Heart right ventricle (tissue), 16 donors: ENCODE data around the gene SPCS3. TPM values are rescaled to one million over a fixed set of nuclear protein-coding genes. Genes with fewer than 3 reads are reported as not detected.

Source experiments
- ATAC-seq, 8 donors: fragments of 200-7000 bp; cut with Tn5 transposase; one replicate each; pipeline ENCODE4 v1.9.1; 2020; ENCODE audit warnings: mild to moderate bottlenecking in 8 of 8, moderate library complexity in 8 of 8, moderate number of reproducible peaks in 1 of 8
- DNase-seq, 2 donors: peaks; one replicate each; pipeline ENCODE4 v3.0.0-alpha.2; 2020
- H3K27ac ChIP-seq, 10 donors: fragments of 200-600 bp; sonication (generic) in 2 of 10; one replicate each; pipeline versions ENCODE4 v1.5.0 to v1.8.0; 2020 to 2022; ENCODE audit warnings: mild to moderate bottlenecking in 3 of 10
- H3K27me3 ChIP-seq, 7 donors: fragments of 200-600 bp; one replicate each; pipeline ENCODE4 v1.8.0; 2021 to 2022; ENCODE audit warnings: mild to moderate bottlenecking in 2 of 7
- H3K36me3 ChIP-seq, 9 donors: fragments of 200-600 bp; sonication (generic) in 1 of 9; one replicate each; pipeline versions ENCODE4 v1.5.0 to v1.8.0; 2020 to 2022; ENCODE audit warnings: mild to moderate bottlenecking in 2 of 9
- H3K4me1 ChIP-seq, 9 donors: fragments of 200-600 bp; sonication (generic) in 1 of 9; one replicate each; pipeline versions ENCODE4 v1.5.0 to v1.8.0; 2020 to 2022; ENCODE audit warnings: mild to moderate bottlenecking in 4 of 9
- H3K4me3 ChIP-seq, 10 donors: fragments of 200-600 bp; sonication (generic) in 2 of 10; one replicate each; pipeline versions ENCODE4 v1.5.0 to v1.8.0; 2020 to 2022; ENCODE audit warnings: mild to moderate bottlenecking in 7 of 10, moderate library complexity in 2 of 10
- H3K9me3 ChIP-seq, 11 donors: fragments of 200-600 bp in 10 of 11; sonication (generic) in 2 of 11; one replicate each; pipeline versions ENCODE4 v1.5.0 to v1.8.0; 2013 to 2022; ENCODE audit warnings: mild to moderate bottlenecking in 2 of 11, control low read depth in 1 of 11, moderate library complexity in 1 of 11
- WGBS, 2 donors: extraction: QIAGEN DNeasy Blood & Tissue Kit; methylation state at CpG; one replicate each; pipeline ENCODE4 v1.1.7; 2013; ENCODE audit warnings: inconsistent platforms in 1 of 2; 5-methylcytosine and 5-hydroxymethylcytosine counted together
- intact Hi-C, 10 donors: fragments of 100-400 bp; cut with DNase I; formaldehyde crosslinking; loops; one replicate each; pipeline versions ENCODE4 v1.11.1 to v1.14.2; 2022
- polyA plus RNA-seq, 2 donors: library from polyadenylated mRNA; stranded (reverse); fragments of 200-250 nt; gene quantifications; one replicate each; pipeline ENCODE4 v1.2.3, GENCODE V29; 2013
- total RNA-seq, 10 donors: library from RNA; stranded (reverse); fragmentation: NEBNext Ultra II Directional in 3 of 10; extraction: Animal tissue kit (Norgen Biotek cat#: 25700) in 3 of 10; gene quantifications; one replicate each; pipeline versions ENCODE4 v1.2.1 to v1.2.4, GENCODE V29; 2021 to 2023
- TF ChIP-seq, protein P1 (sequence below), 9 donors: fragments of 200-600 bp; sonication (generic) in 2 of 9; IDR thresholded peaks; one replicate each; pipeline versions ENCODE4 v1.5.0 to v1.8.0; 2021 to 2022; ENCODE audit warnings: antibody characterized with exemption in 9 of 9, mild to moderate bottlenecking in 5 of 9, moderate library complexity in 1 of 9
- donor health status: Arrhythmogenic right ventricular cardiomyopathy.
- donor health status: ischemic (EF 13 %, LVEDD 7.1; RV severe dilation, severe dysfunction).
- donor health status: healthy with polysubstance abuse.
- donor health status: DM: no; HTN: yes; CAD: no.
- donor health status: DM: no; HTN: no; CAD: no.
- donor health status: ischemic (EF 25% LVEDD 6.9; RV normal size, moderate dysfunction).
- donor health status: ischemic (EF 25% LVEDD 5.7; RV mildly dilated, moderate dysfunction).
- donor health status: healthy.
- donor health status: DM: yes; HTN: yes; CAD: no.
- donor health status: Ischemic cardiomyopathy.
- donor health status: ischemic (EF 35%, LVEDD 5.7; RV mildly dilated, moderate dysfunction).
- donor health status: nonischemic (EF 11% LVEDD 7.7; RV severe dilation, severe dysfunction).
- donor health status: DM: yes; HTN: yes; CAD: no.
- donor health status: PGD.
- donor health status: ischemic (EF 29% LVEDD 5.4; RV normal size, mild dysfunction).
- donor health status: nonischemic (EF 23%, LVEDD 6.1; RV moderate dilation, normal function).

Gene SPCS3
- total and polyA plus RNA-seq, 12 donors = 21.7 to 122 (median 90.9) TPM

DNA sequence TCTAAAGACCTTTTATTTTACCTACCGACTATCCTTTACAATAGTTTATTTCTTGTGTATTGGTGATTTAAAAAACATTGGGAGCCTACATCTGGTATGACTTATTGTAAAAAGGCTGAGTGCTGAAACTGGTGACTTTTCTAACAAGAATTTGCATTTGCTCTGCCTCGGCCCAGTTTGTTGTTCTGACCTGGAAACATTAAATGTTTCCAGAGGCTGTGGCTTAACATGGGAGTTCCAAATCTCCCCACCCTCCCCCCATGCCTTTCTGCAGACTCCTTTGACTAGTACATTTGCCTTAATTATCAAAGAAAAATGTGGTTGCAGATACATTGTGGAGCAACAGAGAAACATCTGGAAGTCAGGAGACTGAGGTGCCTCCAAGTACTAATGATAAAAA is 39.8 kb downstream of the SPCS3 start:
- Histone ChIP-seq H3K27me3 (no peaks in the 10 kb centered on the region), H3K27ac (no peak overlapping the region), H3K36me3 (no peaks in the 10 kb centered on the region), H3K4me1 (no peaks in the 10 kb centered on the region), H3K9me3 (peaks cover 0 to 8% (median 0%) of the 10 kb centered on the region in 11 donors), H3K4me3 (no peak overlapping the region)
- WGBS, 2 donors = 76 to 77% methylated on average over 2 of the region's 2 CpGs
- TF ChIP-seq, protein P1, sequence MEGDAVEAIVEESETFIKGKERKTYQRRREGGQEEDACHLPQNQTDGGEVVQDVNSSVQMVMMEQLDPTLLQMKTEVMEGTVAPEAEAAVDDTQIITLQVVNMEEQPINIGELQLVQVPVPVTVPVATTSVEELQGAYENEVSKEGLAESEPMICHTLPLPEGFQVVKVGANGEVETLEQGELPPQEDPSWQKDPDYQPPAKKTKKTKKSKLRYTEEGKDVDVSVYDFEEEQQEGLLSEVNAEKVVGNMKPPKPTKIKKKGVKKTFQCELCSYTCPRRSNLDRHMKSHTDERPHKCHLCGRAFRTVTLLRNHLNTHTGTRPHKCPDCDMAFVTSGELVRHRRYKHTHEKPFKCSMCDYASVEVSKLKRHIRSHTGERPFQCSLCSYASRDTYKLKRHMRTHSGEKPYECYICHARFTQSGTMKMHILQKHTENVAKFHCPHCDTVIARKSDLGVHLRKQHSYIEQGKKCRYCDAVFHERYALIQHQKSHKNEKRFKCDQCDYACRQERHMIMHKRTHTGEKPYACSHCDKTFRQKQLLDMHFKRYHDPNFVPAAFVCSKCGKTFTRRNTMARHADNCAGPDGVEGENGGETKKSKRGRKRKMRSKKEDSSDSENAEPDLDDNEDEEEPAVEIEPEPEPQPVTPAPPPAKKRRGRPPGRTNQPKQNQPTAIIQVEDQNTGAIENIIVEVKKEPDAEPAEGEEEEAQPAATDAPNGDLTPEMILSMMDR (IDR thresholded peaks at IDR 0.05) = no peak
- no peak for ATAC-seq
- intact Hi-C loops = no loop called here
- DNase-seq = no peak

DNA sequence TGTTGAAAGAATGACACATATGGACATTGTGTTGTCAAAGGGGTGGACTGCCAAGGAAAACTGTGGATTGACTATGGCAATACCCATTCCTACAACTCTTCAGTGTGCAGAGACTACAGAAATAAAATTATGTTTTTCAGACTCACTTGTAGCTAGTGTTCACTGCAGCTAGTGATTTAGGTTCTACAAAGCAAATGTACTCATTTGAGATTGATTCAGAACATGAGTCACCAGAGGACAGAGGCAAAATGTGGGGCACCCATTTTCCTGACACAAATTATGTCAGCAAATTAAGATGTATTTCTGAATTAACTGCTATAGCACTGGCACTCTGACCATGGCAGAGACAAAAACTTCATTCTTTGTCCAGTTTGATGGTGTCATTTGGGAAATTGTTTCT is 40.7 kb downstream of the SPCS3 start:
- DNase-seq (no peak), ATAC-seq (no peak)
- H3K36me3 ChIP-seq = no peaks in the 10 kb centered on the region
- intact Hi-C loops = no loop called here
- H3K27ac ChIP-seq = no peak overlapping the region
- H3K27me3 ChIP-seq = no peaks in the 10 kb centered on the region
- no peaks in the 10 kb centered on the region for H3K4me1 ChIP-seq
- no peak overlapping the region for H3K4me3 ChIP-seq
- no peaks in the 10 kb centered on the region for H3K9me3 ChIP-seq
- TF ChIP-seq, protein P1 (IDR thresholded peaks at IDR 0.05) = no peak

DNA sequence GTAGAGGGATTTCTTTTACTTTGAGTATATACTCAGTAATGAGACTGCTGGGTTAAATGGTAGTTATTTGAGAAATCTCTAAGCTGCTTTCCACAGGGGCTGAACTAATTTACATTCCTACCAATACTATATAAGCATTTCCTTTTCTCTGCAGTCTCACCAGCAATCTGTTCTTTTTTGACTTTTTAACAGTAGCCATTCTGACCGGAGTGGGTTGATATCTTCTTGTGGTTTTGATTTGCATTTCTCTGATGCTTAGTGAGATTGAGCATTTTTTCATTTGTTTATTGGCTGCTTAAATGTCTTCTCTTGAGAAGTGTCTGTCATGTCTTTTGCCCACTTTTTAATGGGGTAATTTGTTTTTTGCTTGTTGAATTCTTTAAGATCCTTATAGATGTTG is 43.3 kb downstream of the SPCS3 start:
- Histone ChIP-seq H3K27ac (no peak overlapping the region), H3K4me1 (no peaks in the 10 kb centered on the region), H3K36me3 (no peaks in the 10 kb centered on the region), H3K4me3 (no peak overlapping the region), H3K27me3 (no peaks in the 10 kb centered on the region), H3K9me3 (peaks cover 0 to 25% (median 10%) of the 10 kb centered on the region in 11 donors)
- no peak for ATAC-seq
- 78 to 85% methylated on average over 1 of the region's 1 CpG for WGBS, 2 donors
- TF ChIP-seq, protein P1 (IDR thresholded peaks at IDR 0.05) = no peak
- DNase-seq = no peak
- intact Hi-C loops = no loop called here

DNA sequence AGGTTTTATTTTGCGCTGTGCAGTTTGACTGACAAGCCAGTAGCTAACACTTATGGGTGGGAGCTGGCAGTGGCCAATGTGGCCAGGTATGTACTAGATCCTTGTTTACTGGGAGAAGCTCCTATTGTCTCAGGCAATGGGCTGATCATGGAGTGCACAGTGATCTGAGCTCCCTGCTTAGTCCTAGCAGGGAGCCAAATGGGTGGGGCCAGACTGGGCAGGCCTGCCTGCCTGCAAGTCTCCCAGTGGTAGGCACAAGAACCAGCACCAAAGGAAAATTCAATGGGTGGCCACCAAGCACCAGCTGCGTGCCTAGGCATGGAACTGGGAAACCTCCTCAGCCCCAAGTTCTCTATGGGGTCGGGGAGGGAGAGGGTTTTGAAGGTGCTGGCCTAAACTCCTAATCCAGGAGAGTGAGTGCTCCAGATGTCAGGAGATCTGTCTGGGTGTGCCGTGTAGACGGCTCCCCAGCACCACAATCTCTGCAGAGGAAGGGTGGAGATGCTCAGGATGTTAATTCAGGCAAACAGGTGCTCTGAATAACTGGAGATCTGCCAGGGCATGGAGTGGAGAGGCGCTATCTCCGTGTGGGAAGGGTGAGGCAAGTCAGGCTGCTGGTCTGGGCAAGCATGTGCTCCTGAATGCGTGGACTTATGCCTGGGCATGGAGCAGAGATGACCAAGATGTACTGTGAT is 48.2 kb downstream of the SPCS3 start:
- no peak for ATAC-seq
- intact Hi-C loops = no loop called here
- H3K9me3 ChIP-seq = peaks cover 0 to 25% (median 10%) of the 10 kb centered on the region in 11 donors
- H3K4me3 ChIP-seq = no peak overlapping the region
- DNase-seq = no peak
- no peaks in the 10 kb centered on the region for H3K36me3 ChIP-seq
- no peaks in the 10 kb centered on the region for H3K27me3 ChIP-seq
- WGBS, 2 donors = 70 to 79% methylated on average over 8 of the region's 8 CpGs
- TF ChIP-seq, protein P1 (IDR thresholded peaks at IDR 0.05) = no peak
- no peaks in the 10 kb centered on the region for H3K4me1 ChIP-seq
- no peak overlapping the region for H3K27ac ChIP-seq
